Skeletal muscle satellite cell (primary cell): ENCODE measurements around the gene CFAP45.

ENCODE experiments used
- H3K27me3 ChIP-seq: 2 replicates; pipeline ENCODE4 v1.7.0; 2013; ENCODE audit warnings: low read length; ENCODE audit not compliant: control insufficient read depth, insufficient read depth
- H3K36me3 ChIP-seq: 2 replicates; pipeline ENCODE4 v1.7.0; 2013; ENCODE audit warnings: mild to moderate bottlenecking, control low read depth, low read length; ENCODE audit not compliant: insufficient read depth
- H3K4me1 ChIP-seq: 2 replicates; pipeline ENCODE4 v1.7.0; 2013; ENCODE audit warnings: low read length; ENCODE audit not compliant: control insufficient read depth, insufficient read depth
- H3K4me2 ChIP-seq: 2 replicates; pipeline ENCODE4 v1.7.0; 2013; ENCODE audit warnings: mild to moderate bottlenecking, low read length
- H3K4me3 ChIP-seq: 2 replicates; pipeline ENCODE4 v1.7.0; 2013; ENCODE audit warnings: low read length
- H3K9ac ChIP-seq: 2 replicates; pipeline ENCODE4 v1.7.0; 2013; ENCODE audit warnings: mild to moderate bottlenecking, low read depth, low read length, moderate library complexity
- H3K9me3 ChIP-seq: replicated peaks from 2 replicates; pipeline ENCODE4 v1.7.0; 2013; ENCODE audit warnings: mild to moderate bottlenecking, control low read depth, low read length

CFAP45 gene

DNA sequence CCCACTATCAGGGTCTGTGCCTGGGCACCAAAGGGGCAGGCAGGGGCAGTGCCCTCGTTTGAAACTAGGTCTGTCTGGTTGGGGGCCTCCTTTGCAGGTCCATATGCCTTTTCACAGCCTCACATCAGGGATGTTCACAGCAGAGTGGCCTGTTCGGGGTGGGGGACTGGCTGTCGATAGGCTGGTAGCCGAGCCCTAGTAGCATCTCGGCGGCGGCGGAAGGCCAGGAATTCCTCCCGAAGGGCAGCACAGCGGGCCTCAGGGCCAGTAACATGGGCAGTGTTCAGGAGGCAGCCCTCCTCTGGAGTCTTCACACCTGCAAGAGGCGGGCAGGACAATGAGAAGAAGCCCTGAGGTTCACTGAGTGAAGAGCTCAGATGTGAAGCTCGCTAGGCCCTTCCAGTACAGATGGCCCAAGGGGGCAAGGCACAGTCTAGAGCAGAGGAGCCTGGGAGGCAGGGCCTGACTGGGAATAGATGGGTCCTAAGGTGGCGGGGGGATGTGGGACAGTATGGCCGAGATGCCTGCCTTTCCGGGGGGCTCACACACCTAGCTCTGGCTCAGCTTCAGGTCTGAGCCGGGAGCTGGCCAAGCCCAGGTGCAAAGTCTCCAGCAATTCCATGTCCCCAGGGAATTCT is 27.4 kb upstream of the CFAP45 start:
- Histone ChIP-seq H3K4me3 (no peak overlapping the region), H3K36me3 (no peaks in the 10 kb centered on the region), H3K27me3 (peaks cover 3% of the 10 kb centered on the region), H3K9ac (no peak overlapping the region), H3K4me2 (no peak overlapping the region), H3K9me3 (no peaks in the 10 kb centered on the region), H3K4me1 (peaks cover 19% of the 10 kb centered on the region)

DNA sequence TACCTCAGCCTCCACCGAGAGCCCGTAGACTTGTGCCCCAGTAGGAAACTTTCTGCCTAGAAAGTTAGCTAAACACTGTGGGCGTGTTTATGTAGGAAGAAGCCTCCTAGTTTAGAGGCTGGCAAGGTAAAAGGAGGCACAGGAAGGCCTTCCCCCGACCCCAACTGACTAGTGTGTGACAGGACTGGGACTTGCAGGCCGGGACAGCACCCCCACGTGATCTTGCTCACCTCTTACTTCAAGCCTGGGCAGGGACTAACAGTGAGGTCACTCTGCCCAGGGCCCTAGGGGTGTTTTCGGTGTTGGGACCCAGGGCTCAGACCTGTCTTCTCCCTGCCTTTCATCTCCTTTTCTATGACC is 25.7 kb upstream of the CFAP45 start:
- Histone ChIP-seq H3K9ac (peak overlapping the region; percentile 100), H3K27me3 (no peaks in the 10 kb centered on the region), H3K36me3 (peaks cover 7% of the 10 kb centered on the region), H3K4me1 (peaks cover 35% of the 10 kb centered on the region), H3K4me2 (peak overlapping the region; percentile 95), H3K9me3 (no peaks in the 10 kb centered on the region), H3K4me3 (peak overlapping the region; percentile 91)

DNA sequence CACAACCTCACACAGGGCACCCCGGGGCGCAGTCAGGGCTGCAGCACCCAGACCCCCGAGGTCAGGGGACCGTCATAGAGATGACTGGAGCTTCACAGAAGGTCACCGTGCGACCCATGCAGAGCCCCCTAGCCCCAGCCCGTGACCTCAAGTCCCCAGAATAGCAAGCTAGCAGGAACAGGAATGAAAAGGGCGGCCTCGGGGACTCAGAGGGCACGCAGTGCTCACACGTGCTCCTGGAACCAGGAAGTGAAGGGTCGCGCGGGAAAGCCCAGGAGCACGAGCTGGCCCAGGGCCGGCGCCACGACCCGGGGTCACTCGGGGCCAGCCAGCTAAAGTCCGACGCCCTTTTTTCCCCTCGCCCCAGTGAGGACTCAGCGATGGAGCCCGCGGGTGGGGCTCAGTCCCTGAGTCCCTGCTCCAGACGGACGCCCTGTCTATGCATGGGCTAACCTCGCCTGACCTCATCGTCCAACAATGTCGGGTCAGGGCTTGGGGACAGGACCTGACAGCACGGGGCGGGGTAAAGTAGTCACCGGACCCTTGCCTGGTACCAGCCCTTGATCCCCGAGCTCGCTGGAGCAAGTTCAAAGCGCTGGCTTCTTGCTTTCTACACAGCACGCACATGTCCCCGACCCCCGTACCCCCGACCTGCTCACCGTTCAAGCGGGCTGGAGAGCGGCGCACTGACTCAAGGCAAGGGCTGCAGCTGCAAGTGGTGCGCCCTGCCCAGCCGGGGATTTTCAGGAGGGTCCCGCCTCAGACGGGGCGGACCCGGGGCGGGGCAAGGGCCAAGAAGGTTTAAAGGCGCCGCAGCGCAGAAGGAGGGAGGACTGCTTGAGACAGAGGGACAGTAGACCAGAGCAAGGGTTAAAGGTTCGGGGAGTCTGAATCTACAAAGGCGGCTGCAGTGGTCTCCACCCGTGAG is 25.1 kb upstream of the CFAP45 start, which contains the start of gene TAGLN2:
TSS of gene TAGLN2 (minus strand) at position 717 of the 928 bp plus-strand sequence. CDS start 4,998 bp downstream, outside the sequence.
- Histone ChIP-seq H3K4me3 (peak within 1 kb of the TSS; percentile 91), H3K4me2 (peak within 1 kb of the TSS; percentile 95), H3K36me3 (peaks cover 13% of the 10 kb centered on the region), H3K9me3 (no peaks in the 10 kb centered on the region), H3K4me1 (peaks cover 40% of the 10 kb centered on the region), H3K9ac (peak within 1 kb of the TSS; percentile 100), H3K27me3 (no peaks in the 10 kb centered on the region)

DNA sequence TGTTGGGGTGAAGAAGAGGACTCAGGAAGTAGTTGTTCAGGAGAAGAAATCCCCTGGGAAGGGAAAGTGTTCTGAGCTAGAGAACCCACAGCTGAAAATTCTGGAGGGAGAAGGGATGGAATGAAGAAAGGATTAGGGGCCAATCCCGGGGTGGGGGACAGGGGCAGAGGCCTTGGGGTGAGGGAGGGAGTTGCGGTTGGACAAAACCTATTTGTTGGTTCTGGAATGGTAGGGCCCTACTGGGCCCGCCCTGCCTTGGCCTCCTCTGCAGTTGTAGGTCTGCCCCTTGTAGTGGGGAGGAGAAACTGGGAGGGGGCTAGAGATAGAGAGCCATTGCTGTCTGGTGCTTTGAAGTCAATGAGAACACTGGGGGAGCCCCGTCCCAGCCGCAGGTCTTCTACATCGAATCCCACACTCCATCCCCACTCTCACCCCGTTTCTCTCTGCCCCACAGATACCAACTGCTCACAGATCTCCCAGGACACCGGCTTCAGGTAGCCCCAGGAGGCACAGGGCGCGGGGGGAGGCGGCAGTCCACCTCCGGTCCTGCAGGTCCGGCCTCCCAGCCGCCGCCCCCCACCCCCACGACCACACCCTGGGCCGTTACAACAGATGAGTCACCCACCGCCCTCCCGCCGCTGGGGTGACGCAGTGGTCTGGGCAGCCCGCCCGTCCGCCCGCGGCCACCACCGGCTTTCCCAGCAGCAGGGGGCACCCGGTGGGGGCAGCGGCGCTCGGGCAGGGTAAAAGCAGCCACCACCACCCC is 24.2 kb upstream of the CFAP45 start:
- peak overlapping the region; percentile 91 for H3K4me3 ChIP-seq

DNA sequence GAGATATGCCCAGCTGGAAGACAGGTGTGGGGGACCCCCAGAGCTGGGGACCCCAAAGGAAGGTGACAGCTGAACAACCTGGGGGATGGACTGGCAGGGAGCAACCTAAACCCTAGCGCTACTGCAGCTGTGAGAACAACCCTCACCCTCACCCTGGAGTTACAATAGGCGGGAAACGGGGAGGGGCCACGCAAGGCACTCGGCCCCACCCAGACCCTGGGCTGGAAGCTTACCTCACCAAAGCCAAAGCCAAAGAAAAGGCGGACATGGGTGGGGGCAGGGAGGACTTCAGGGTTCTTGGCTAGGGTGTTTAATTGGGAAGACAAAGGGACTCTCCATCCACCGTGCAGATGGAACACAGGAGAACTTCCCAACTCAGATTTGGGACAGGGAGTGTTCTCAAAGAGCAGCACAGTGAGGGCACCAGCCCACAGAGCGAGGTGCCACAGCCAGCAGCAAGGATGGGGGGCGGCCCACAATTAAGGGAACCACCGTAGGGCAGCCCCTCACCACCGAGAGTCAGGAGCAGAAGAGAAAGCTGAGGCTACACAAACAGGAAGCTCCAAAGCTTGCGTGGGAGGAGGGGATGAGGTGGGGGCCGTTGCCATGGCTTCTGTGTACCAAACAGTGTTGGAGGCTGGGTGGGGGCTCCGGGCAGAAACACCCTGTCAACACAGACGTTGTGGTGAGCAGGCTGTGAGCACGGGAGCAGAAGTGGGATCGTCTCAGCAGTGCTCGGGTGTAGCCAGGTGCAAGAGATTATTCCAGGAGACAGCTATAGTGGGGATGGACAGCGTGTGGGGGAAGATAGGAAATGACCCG is 23.4 kb upstream of the CFAP45 start:
- Histone ChIP-seq H3K4me1 (peaks cover 57% of the 10 kb centered on the region), H3K9ac (peak overlapping the region; percentile 100), H3K9me3 (no peaks in the 10 kb centered on the region)

More for the DNA sequence above, 24.2 kb upstream of the CFAP45 start:
- H3K4me2 ChIP-seq: peak overlapping the region; percentile 95
- H3K4me1 ChIP-seq: peaks cover 49% of the 10 kb centered on the region
- H3K9ac ChIP-seq: peak overlapping the region; percentile 100
- no peaks in the 10 kb centered on the region for H3K9me3 ChIP-seq
- H3K36me3 ChIP-seq: peaks cover 22% of the 10 kb centered on the region
- H3K27me3 ChIP-seq: no peaks in the 10 kb centered on the region

DNA sequence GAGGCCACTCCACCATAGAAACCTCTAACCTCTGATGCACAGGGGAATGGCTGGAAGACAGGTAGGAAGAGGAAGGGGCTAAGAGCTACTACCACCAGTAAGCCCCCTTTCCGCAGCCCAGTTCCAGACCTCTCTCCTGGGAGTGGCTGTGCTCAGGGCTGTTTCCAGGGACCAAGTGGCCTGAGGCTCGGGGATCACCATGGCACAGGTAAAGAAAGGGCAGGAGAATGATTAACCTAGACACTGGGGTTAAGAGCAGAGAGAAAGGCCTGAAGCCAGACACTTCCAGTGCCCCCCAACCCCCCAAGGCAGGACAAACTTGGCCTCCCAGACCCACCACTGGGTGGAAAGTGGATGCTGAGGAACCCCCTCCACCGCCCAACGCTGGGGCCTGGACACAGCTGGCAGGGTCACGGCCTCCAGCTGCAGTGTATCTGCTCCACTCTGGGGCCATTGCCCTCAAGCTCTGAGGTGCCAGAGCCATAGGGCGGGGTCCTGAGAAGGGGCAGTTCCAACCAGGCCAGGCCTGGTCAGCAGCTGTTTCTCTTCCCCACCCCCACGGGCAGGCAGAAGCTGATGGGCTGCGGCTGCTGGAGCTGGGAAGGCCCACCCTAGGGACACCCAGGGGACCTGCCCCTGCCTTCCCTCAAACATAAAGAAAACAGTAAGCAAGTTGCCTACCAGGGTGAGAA is 22.7 kb upstream of the CFAP45 start:
- peaks cover 37% of the 10 kb centered on the region for H3K36me3 ChIP-seq
- H3K4me3 ChIP-seq: peak overlapping the region; percentile 91
- peak overlapping the region; percentile 100 for H3K9ac ChIP-seq
- H3K27me3 ChIP-seq: no peaks in the 10 kb centered on the region
- peaks cover 63% of the 10 kb centered on the region for H3K4me1 ChIP-seq
- H3K4me2 ChIP-seq: peak overlapping the region; percentile 95
- no peaks in the 10 kb centered on the region for H3K9me3 ChIP-seq

More for the DNA sequence above, 23.4 kb upstream of the CFAP45 start:
- Histone ChIP-seq H3K4me3 (peak overlapping the region; percentile 91), H3K36me3 (peaks cover 29% of the 10 kb centered on the region), H3K4me2 (peak overlapping the region; percentile 95), H3K27me3 (no peaks in the 10 kb centered on the region)

DNA sequence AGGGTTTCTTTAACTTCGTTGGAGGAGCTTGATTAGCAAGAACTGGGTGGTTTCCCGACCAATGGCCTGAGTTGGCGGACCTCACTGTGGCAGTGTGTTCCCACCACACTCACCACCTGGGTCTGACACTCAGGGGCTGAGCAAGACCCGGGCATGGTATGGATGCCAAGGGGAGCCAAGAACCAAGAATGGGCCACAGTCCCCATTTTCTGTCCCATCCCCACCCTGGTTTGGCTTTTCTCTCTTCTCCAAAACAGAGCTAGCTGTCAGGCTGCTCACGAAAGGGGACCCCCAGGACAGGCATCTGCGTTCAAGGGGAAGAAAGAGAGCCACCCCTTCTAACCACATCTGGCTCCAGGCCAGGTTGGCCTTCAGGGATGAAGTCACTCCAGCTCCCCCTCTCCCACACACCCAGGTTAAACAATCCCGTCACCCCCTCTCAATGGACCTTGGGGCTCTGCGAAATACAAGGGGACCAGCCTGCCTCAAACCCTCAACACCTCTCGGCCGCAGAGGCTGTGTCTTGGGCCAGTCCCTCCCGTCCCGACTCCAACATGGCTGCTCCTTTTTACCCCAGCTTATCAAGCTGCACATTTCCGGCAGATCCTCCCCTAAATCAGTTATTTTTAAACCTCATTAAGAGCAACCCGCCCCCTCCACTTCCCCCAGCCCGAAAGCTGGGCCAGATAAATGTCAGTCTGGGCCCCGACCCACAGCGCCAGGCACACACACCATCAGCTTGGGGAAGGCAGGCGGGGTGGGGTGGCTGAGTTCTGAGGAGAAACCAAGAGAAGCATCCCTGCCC is 21.9 kb upstream of the CFAP45 start:
- H3K4me3 ChIP-seq: peak overlapping the region; percentile 91
- peaks cover 68% of the 10 kb centered on the region for H3K4me1 ChIP-seq
- peaks cover 41% of the 10 kb centered on the region for H3K36me3 ChIP-seq
- peak overlapping the region; percentile 100 for H3K9ac ChIP-seq
- H3K4me2 ChIP-seq: peak overlapping the region; percentile 95
- H3K9me3 ChIP-seq: no peaks in the 10 kb centered on the region
- H3K27me3 ChIP-seq: no peaks in the 10 kb centered on the region

DNA sequence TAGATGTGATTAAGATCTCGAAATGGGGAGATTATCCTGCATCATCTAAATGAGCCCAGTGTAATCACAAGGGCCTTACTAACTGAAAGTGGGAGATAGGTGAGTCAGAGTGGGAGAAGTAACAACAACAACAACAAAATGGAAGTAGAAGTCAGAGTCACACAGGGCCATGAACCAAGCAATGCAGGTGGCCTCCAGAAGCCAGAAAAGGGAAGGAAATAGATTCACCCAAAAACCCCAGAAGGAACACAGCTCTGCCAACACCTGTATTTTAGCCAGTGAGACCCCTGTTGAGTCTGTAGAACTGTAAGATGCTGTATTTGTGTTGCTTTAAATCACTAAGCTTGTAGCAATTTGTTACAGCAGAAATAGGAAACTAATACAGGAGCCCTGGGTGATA is 21.3 kb upstream of the CFAP45 start:
- peaks cover 74% of the 10 kb centered on the region for H3K4me1 ChIP-seq
- peak overlapping the region; percentile 95 for H3K4me2 ChIP-seq
- peak overlapping the region; percentile 91 for H3K4me3 ChIP-seq
- H3K36me3 ChIP-seq: peaks cover 47% of the 10 kb centered on the region
- peak overlapping the region; percentile 100 for H3K9ac ChIP-seq
- no peaks in the 10 kb centered on the region for H3K27me3 ChIP-seq
- no peaks in the 10 kb centered on the region for H3K9me3 ChIP-seq

DNA sequence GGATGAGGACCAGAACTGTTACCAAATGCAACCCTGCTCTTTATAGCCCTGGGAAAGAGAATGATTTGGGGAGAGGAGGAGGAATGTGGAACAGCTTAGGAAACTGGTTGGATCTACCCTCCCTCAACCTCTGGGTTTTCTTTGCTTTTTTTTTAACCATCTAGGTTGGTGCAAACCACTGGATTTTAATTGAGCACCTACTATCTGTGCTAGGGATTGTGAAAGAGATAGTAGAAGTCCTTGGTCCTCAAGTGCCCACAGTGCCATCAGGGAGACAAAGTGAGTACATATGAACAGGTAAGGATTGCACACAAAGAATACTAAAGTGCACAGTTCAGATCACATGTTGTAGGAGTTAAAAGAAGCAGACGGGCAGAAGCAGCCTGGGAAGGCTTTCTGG is 20.7 kb upstream of the CFAP45 start:
- Histone ChIP-seq H3K4me3 (no peak overlapping the region), H3K36me3 (peaks cover 47% of the 10 kb centered on the region), H3K27me3 (no peaks in the 10 kb centered on the region), H3K4me1 (peaks cover 76% of the 10 kb centered on the region), H3K4me2 (peak overlapping the region; percentile 95), H3K9me3 (no peaks in the 10 kb centered on the region), H3K9ac (no peak overlapping the region)

DNA sequence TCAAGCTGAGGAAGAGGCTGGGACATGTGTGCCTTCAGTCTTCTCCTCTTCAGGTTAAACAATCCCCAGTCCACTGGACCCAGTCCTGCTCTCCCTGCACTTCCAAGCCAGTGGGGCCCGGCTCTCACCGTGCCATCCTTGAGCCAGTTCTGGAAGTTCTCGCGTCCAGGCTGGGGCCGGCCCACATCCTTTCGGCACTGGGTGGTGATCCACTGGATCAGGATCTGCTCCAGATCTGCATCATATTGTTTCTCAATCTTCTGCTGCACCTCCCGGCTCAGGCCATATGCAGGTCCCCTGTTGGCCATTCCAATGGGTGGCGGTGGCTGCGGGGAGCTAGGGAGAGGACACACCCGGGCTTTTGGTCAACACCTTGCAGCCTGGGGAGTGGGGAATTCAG is 20.2 kb upstream of the CFAP45 start:
- peak overlapping the region; percentile 95 for H3K4me2 ChIP-seq
- H3K4me1 ChIP-seq: peaks cover 75% of the 10 kb centered on the region
- H3K27me3 ChIP-seq: no peaks in the 10 kb centered on the region
- no peak overlapping the region for H3K4me3 ChIP-seq
- H3K36me3 ChIP-seq: peaks cover 47% of the 10 kb centered on the region
- no peak overlapping the region for H3K9ac ChIP-seq
- H3K9me3 ChIP-seq: no peaks in the 10 kb centered on the region
